Activated CD4-positive, alpha-beta memory T cell treated with anti-CD3 and anti-CD28 coated beads for 36 hours (primary cell): Measurements from ENCODE around the gene APOO. TPM values are rescaled to one million over a fixed set of nuclear protein-coding genes. Genes with fewer than 3 reads are reported as not detected.
"Not testable (repeated sequence)": the region's sequence is repeated elsewhere in the genome, so short reads cannot be mapped to it uniquely, and the experiment has no call there.

ENCODE experiments used
- CTCF ChIA-PET: fragments of 350-600 bp; sonication (Branson Sonifier 250); formaldehyde crosslinking; loops from one replicate; lab custom pipeline; 2021; ENCODE audit warnings: antibody characterized with exemption, inconsistent platforms; lab: Charles Lee
- POLR2A ChIA-PET: fragments of 350-600 bp; sonication (Branson Sonifier 250); formaldehyde crosslinking; loops from one replicate; lab custom pipeline; 2021; ENCODE audit warnings: antibody characterized with exemption; lab: Charles Lee
- DNase-seq: peaks from one replicate; pipeline ENCODE4 v3.0.0-alpha.2; 2020
- H3K27ac Mint-ChIP-seq: one replicate; pipeline ENCODE4 v1.8.0; 2021; ENCODE audit warnings: mixed read lengths
- H3K27me3 Mint-ChIP-seq: one replicate; pipeline ENCODE4 v1.8.0; 2021; ENCODE audit warnings: mixed read lengths
- H3K36me3 Mint-ChIP-seq: one replicate; pipeline ENCODE4 v1.8.0; 2021; ENCODE audit warnings: mixed read lengths
- H3K4me1 Mint-ChIP-seq: one replicate; pipeline ENCODE4 v1.8.0; 2021; ENCODE audit warnings: low read depth, mixed read lengths
- H3K4me3 Mint-ChIP-seq: one replicate; pipeline ENCODE4 v1.8.0; 2021; ENCODE audit warnings: mild to moderate bottlenecking, mixed read lengths
- H3K9me3 Mint-ChIP-seq: one replicate; pipeline ENCODE4 v1.8.0; 2021; ENCODE audit warnings: mixed read lengths
- intact Hi-C: fragments of 100-400 bp; cut with micrococcal nuclease; formaldehyde crosslinking; loops from one replicate; pipeline ENCODE4 v1.15.1; 2023
- total RNA-seq, 2 experiments: library from RNA; stranded (reverse); gene quantifications; one replicate each; pipeline ENCODE4 v1.2.3, GENCODE V29; 2021

The APOO gene
- total RNA-seq, 2 experiments from 2014 or later = 32.8 to 35.0 TPM

DNA sequence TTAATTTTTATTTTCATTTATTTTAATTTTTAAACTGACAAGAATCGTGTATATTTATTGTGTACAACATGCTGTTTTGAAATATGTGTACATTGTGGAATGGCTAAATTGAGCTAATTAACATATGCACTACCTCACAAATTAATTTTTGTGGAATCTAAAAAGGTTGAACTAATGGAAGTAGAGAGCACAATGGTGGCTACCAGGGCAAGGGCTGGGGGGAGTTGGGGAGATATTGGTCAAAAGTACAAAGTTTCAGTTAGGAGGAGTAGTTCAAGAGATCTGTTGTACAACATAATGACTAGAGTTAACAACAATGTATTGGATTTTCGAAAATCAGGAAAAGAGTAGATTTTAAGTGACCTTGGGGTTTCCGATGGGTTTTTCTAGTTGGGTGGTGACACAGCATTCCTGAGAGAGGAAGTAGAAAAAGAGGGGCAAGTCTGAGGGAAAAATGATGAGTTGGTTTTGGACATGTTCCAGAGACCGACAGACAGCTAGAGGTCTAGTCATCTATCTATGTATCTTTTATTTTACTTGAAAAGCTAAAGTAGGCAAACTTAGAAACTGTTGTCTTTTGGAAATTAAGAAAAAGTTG lies 23.2 kb downstream of the APOO start:
- DNase-seq = no peak
- ChIA-PET CTCF (no interaction called here), POLR2A (no interaction called here)
- no peak overlapping the region for H3K27ac Mint-ChIP-seq
- H3K36me3 Mint-ChIP-seq = peaks cover 2% of the 10 kb centered on the region
- no peak overlapping the region for H3K4me3 Mint-ChIP-seq
- H3K27me3 Mint-ChIP-seq = no peaks in the 10 kb centered on the region
- intact Hi-C loops = no loop called here
- H3K9me3 Mint-ChIP-seq = no peaks in the 10 kb centered on the region
- peaks cover 15% of the 10 kb centered on the region for H3K4me1 Mint-ChIP-seq

GRCh38 chrX:23883737-23884354 lies 23.9 kb downstream of the APOO start:
- no peak overlapping the region for H3K4me3 Mint-ChIP-seq
- no peak overlapping the region for H3K27ac Mint-ChIP-seq
- intact Hi-C loops = no loop called here
- CTCF ChIA-PET = no interaction called here
- H3K4me1 Mint-ChIP-seq = peaks cover 15% of the 10 kb centered on the region
- DNase-seq = peak; percentile 28
- H3K36me3 Mint-ChIP-seq = peaks cover 2% of the 10 kb centered on the region
- H3K27me3 Mint-ChIP-seq = no peaks in the 10 kb centered on the region
- POLR2A ChIA-PET = no interaction called here
- no peaks in the 10 kb centered on the region for H3K9me3 Mint-ChIP-seq

- H3K9me3 Mint-ChIP-seq = no peaks in the 10 kb centered on the region
- intact Hi-C loops = no loop called here
- H3K36me3 Mint-ChIP-seq = peaks cover 2% of the 10 kb centered on the region
- no peak for DNase-seq
- H3K27ac Mint-ChIP-seq = no peak overlapping the region
- peaks cover 13% of the 10 kb centered on the region for H3K4me1 Mint-ChIP-seq
- H3K4me3 Mint-ChIP-seq = no peak overlapping the region
- POLR2A ChIA-PET = no interaction called here
- H3K27me3 Mint-ChIP-seq = no peaks in the 10 kb centered on the region
- CTCF ChIA-PET = interaction anchor here (1.8 kb wide), 1 partner anchor 22 kb away, joined by 5 read pairs; no protein-coding TSS in a partner anchor
These were observed 28.2 kb downstream of the APOO start for GRCh38 chrX:23879380-23880090.

- intact Hi-C loops = no loop called here
- no peak overlapping the region for H3K27ac Mint-ChIP-seq
- DNase-seq = no peak
- H3K4me1 Mint-ChIP-seq = no peaks in the 10 kb centered on the region
- H3K9me3 Mint-ChIP-seq = no peaks in the 10 kb centered on the region
- ChIA-PET CTCF (interaction anchor here (0.6 kb wide), 1 partner anchor 31 kb away, joined by 3 read pairs; no protein-coding TSS in a partner anchor), POLR2A (no interaction called here)
- H3K27me3 Mint-ChIP-seq = no peaks in the 10 kb centered on the region
- H3K36me3 Mint-ChIP-seq = peaks cover 3% of the 10 kb centered on the region
- H3K4me3 Mint-ChIP-seq = no peak overlapping the region
These were observed 35.7 kb downstream of the APOO start for GRCh38 chrX:23871905-23872546.

DNA sequence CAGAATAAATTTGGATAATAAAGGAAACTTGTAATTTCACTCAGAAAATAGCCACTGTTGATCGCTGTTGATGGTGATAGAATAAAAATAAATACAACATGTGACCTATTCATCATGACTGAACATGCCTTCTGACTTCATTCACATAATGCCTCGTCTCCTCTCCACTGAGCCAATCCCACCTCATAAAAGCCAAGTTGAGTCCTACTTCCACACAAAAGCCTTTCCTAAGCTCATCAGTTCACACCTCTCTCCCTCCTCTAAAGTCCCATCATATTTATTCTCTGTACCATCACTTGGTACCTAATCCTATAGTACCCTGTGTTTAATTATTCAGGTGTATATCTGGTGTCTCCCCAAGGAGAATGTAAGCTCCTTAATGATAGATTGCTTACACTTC lies 37.7 kb downstream of the APOO start:
- no peak overlapping the region for H3K27ac Mint-ChIP-seq
- H3K4me3 Mint-ChIP-seq = no peak overlapping the region
- ChIA-PET CTCF (no interaction called here), POLR2A (interaction anchor here (0.6 kb wide), 1 partner anchor 96 kb away, joined by 4 read pairs; no protein-coding TSS in a partner anchor)
- no peaks in the 10 kb centered on the region for H3K27me3 Mint-ChIP-seq
- intact Hi-C loops = no loop called here
- no peaks in the 10 kb centered on the region for H3K9me3 Mint-ChIP-seq
- H3K4me1 Mint-ChIP-seq = no peaks in the 10 kb centered on the region
- peaks cover 3% of the 10 kb centered on the region for H3K36me3 Mint-ChIP-seq
- DNase-seq = no peak

GRCh38 chrX:23864742-23865326 lies 42.9 kb downstream of the APOO start:
- CTCF ChIA-PET = no interaction called here
- POLR2A ChIA-PET = no interaction called here
- Mint-ChIP-seq H3K9me3 (no peaks in the 10 kb centered on the region), H3K4me1 (peaks cover 4% of the 10 kb centered on the region), H3K36me3 (peaks cover 5% of the 10 kb centered on the region), H3K4me3 (no peak overlapping the region), H3K27ac (no peak overlapping the region), H3K27me3 (no peaks in the 10 kb centered on the region)
- no peak for DNase-seq
- intact Hi-C loops = no loop called here

- POLR2A ChIA-PET = interaction anchor here (0.6 kb wide), 1 partner anchor 171 kb away, joined by 4 read pairs; no protein-coding TSS in a partner anchor
These were observed 45.8 kb downstream of the APOO start for GRCh38 chrX:23861952-23862351.

GRCh38 chrX:23861215-23861896 lies 46.4 kb downstream of the APOO start:
- peaks cover 4% of the 10 kb centered on the region for H3K4me1 Mint-ChIP-seq
- no peak overlapping the region for H3K27ac Mint-ChIP-seq
- ChIA-PET POLR2A (no interaction called here), CTCF (no interaction called here)
- H3K9me3 Mint-ChIP-seq = no peaks in the 10 kb centered on the region
- peak; percentile 8 for DNase-seq
- H3K36me3 Mint-ChIP-seq = peaks cover 5% of the 10 kb centered on the region
- no peak overlapping the region for H3K4me3 Mint-ChIP-seq
- H3K27me3 Mint-ChIP-seq = no peaks in the 10 kb centered on the region
- intact Hi-C loops = no loop called here

More at GRCh38 chrX:23861952-23862351, 45.8 kb downstream of the APOO start:
- H3K9me3 Mint-ChIP-seq, H3K4me3 Mint-ChIP-seq, H3K27me3 Mint-ChIP-seq, H3K36me3 Mint-ChIP-seq, H3K27ac Mint-ChIP-seq, H3K4me1 Mint-ChIP-seq, intact Hi-C loops, CTCF ChIA-PET: not testable (repeated sequence)
- peak; percentile 17 for DNase-seq

- H3K27ac Mint-ChIP-seq, POLR2A ChIA-PET, H3K9me3 Mint-ChIP-seq, H3K36me3 Mint-ChIP-seq, CTCF ChIA-PET, H3K27me3 Mint-ChIP-seq, H3K4me3 Mint-ChIP-seq, DNase-seq, intact Hi-C loops, H3K4me1 Mint-ChIP-seq: not testable (repeated sequence)
These were observed 48.5 kb downstream of the APOO start for GRCh38 chrX:23859238-23859637.

- Mint-ChIP-seq H3K36me3 (no peaks in the 10 kb centered on the region), H3K4me1 (peaks cover 4% of the 10 kb centered on the region), H3K27ac (no peak overlapping the region), H3K27me3 (no peaks in the 10 kb centered on the region), H3K9me3 (no peaks in the 10 kb centered on the region), H3K4me3 (no peak overlapping the region)
- DNase-seq = no peak
- intact Hi-C loops = no loop called here
- POLR2A ChIA-PET = no interaction called here
- CTCF ChIA-PET = interaction anchor here (0.8 kb wide), 1 partner anchor 151 kb away, joined by 4 read pairs; no protein-coding TSS in a partner anchor
These were observed 49.8 kb downstream of the APOO start for GRCh38 chrX:23857935-23858334.

- POLR2A ChIA-PET = no interaction called here
- intact Hi-C loops = no loop called here
- Mint-ChIP-seq H3K27ac (no peak overlapping the region), H3K4me1 (peaks cover 4% of the 10 kb centered on the region), H3K9me3 (no peaks in the 10 kb centered on the region), H3K4me3 (no peak overlapping the region), H3K36me3 (no peaks in the 10 kb centered on the region), H3K27me3 (no peaks in the 10 kb centered on the region)
- no peak for DNase-seq
- CTCF ChIA-PET = no interaction called here
These were observed 50.4 kb downstream of the APOO start for GRCh38 chrX:23857363-23857762.
